Measurements from ENCODE around the gene ATOH1.

The ATOH1 gene

DNA sequence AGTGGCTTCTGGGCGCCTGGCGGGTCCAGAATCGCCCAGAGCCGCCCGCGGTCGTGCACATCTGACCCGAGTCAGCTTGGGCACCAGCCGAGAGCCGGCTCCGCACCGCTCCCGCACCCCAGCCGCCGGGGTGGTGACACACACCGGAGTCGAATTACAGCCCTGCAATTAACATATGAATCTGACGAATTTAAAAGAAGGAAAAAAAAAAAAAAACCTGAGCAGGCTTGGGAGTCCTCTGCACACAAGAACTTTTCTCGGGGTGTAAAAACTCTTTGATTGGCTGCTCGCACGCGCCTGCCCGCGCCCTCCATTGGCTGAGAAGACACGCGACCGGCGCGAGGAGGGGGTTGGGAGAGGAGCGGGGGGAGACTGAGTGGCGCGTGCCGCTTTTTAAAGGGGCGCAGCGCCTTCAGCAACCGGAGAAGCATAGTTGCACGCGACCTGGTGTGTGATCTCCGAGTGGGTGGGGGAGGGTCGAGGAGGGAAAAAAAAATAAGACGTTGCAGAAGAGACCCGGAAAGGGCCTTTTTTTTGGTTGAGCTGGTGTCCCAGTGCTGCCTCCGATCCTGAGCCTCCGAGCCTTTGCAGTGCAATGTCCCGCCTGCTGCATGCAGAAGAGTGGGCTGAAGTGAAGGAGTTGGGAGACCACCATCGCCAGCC, at the start of gene ATOH1:
Gene ATOH1, plus strand, starts transcription at position 422 of the 663 bp plus-strand sequence. Its CDS starts 174 bp downstream, at position 596.
- DNase-seq: peak; percentile 52

GRCh38 chr4:93779228-93779627, 49.3 kb upstream of the ATOH1 start:
- DNase-seq: no peak

GRCh38 chr4:93780080-93780479, 48.5 kb upstream of the ATOH1 start:
- DNase-seq: no peak

- DNase-seq: no peak
These were observed 47.4 kb upstream of the ATOH1 start for GRCh38 chr4:93781198-93781597.

DNA sequence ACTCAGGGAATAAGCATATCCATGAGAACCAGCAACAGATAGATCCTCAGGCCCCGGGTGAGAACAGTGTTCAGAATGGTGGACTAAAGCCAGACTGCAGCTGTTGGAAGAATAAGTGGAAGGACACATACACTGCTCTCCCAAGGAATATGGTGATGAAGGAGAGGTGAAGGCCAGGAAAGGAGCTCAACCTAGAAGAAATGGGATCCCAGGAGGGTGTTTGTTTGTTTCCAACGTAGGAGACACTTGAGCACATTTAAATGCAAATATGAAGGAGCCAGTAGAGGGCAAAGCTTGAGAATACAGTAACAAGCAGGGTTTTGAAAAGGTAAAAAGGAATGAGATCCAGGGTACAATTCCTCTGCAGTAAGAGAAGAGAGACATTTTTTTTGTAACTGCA, 42.4 kb upstream of the ATOH1 start:
- DNase-seq: no peak

DNA sequence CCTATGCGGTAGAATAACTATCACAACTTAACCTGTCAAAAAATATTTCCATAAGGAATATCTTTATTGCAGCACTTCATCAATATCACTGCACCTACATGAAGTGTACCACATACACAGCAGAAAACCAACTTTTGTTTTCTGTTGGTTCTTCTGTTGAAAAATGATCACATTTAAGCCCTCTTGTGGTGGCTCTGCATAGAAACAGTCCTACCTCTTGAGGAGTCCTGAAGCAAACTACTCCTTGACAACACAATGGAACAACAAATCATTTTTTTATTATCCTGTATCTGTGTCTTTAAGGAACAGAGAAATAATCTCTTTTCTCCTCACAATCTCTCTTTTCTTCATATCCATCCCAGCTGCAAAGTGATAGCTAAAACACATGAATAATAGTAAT, 39.8 kb upstream of the ATOH1 start:
- DNase-seq: peak; percentile 26

DNA sequence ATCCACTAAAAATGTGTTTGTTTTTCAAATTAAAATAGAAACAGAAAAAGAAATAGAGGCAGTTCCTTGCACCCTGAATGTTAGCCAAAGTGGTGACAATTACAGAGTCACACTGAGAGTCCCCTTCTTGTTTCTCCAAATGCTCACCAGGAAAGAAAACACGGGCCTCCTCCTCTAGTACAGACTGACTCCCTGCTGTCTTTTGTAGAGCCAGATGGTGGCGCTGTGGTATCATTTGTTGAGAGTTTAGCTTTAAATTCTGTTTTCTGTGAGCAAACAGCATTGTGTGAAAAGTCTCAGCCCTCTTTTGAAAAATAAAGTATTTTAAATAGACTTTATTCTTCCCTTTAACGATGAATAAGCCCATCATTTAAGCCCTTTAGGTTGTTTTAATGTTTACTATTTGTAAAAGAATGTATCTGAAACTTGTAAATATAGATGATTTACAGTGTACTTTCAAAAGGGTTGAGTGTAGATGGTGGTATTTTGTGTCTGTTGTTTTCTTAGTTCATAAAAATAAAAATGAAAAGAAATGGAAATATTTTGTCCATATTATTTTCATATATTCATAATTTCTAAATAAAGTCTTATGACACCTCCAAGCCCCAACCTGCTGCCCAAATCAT, 36.9 kb upstream of the ATOH1 start:
- peak; percentile 61 for DNase-seq

DNA sequence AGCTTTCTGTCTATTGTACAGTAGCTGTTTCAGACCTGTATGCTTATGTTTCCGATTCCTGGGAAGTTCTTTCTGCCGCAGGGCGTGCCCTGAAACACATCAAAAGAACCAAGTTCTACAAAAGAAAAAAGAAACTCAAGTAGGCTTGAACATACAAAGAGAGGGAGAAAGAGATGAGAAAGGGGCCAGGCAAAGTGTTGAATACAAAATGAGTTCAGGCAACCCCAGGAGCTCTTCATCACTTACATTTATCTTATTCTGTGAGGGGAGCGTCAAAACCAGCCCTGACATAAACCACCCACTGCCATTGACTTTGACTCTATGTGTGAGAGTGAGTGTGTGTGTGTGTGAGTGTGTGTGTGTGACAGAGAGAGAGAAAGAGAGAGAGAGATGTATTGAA, 26.5 kb upstream of the ATOH1 start:
- no peak for DNase-seq

DNA sequence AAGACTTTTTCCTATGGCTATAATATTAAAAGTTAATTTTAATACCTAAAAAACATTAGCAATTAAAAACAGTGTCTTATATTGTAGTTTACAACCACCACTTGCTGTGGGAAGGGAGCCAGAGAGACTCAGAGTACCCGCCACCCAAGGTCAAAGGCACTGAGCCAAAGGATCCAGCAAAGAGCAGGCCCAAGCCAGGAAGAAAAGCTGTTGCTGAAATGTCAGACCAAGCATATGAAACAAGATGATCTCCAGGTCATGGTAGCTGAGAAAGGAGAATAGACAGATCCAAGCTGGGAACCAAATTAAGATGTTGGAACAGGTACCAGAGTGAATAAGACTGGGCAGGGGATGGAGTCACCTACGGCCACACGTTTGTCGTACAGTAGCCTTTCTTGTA, 18.8 kb upstream of the ATOH1 start:
- DNase-seq: no peak

GRCh38 chr4:93810340-93810992, 18.1 kb upstream of the ATOH1 start:
- no peak for DNase-seq

DNA sequence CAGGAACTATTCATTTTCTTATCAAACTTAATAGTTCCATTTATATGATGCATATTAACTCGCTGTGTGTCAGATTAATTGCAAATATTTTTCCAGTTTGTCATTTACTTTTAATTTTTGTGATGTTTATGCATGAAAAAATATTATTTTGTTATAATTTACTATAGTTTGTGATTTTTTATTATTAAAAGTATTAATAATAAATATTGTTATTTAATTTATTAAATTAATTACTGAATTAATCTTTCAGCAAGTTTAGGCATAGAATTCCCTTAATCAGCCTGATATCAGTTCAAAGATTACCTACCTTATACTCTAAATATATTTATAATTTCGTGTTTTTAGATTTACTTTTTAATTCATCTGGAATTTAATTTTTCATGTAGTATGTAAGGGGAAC, 15.5 kb upstream of the ATOH1 start:
- no peak for DNase-seq

DNA sequence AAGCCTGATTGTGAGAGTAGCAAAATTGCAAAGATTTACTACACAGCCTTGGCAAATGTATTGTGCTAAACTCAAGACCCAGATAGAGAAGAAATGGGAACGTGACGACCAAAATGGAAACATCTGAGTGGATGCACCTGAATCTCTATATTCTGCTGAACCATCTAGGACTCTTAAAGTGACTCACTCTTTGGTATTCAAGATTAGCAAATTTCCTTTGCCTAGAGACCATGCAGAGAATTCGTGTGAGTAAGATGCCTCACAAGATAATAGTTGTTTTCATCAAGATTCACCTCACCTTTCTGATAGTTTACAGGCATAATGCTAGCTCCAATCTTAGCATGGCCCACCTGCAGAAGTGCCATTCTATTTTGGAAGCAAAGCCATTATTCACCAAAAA, 14.4 kb upstream of the ATOH1 start:
- no peak for DNase-seq

DNA sequence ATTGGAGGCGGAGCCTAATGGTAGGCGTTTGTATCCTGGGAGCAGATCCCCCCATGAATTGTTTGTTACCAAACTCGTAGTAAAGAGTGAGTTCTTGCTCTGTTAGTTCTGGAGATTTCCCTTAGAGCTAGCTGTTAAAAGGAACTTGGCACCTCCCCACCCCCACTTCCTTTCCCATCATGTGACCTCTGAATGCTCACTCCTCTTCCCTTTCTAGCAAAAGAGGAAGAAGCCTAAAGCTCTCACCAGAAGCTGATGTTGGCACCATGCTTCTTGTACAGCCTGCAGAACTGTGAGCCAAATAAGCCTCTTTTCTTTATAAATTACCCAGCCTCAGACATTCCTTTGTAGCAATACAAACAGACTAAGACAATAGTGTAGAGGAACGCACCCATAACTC, 13.8 kb upstream of the ATOH1 start:
- DNase-seq: no peak

DNA sequence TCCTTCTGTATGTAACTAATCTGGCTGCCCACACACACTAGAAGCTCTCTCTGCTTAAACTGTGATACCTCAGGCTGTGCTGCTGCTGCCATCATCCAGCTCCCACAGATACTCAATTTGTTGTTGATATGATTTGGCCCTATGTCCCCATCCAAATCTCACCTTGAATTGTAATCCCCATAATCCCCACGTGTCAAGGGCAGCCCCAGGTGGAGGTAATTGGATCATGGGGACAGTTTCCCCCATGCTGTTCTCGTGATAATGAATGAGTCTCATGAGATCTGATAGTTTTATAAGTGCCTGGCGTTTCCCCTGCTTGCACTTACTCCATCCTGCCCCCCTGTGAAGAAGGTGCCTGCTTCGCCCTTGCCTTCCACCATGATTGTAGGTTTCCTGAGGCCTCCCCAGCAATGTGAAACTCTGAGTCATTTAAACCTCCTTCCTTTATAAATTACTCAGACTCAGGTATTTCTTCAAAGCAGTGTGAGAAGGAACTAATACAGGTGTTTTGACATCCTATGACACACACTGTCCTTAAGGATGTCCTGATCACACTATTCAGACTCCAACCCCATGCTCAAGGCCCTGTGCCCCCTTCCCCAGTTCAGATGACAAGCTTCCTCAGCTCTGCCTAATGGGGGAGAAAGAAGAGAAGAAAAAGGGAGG, 2.9 kb upstream of the ATOH1 start:
- no peak for DNase-seq

- DNase-seq: peak; percentile 30
These were observed 1.1 kb upstream of the ATOH1 start for GRCh38 chr4:93827272-93827947.

DNA sequence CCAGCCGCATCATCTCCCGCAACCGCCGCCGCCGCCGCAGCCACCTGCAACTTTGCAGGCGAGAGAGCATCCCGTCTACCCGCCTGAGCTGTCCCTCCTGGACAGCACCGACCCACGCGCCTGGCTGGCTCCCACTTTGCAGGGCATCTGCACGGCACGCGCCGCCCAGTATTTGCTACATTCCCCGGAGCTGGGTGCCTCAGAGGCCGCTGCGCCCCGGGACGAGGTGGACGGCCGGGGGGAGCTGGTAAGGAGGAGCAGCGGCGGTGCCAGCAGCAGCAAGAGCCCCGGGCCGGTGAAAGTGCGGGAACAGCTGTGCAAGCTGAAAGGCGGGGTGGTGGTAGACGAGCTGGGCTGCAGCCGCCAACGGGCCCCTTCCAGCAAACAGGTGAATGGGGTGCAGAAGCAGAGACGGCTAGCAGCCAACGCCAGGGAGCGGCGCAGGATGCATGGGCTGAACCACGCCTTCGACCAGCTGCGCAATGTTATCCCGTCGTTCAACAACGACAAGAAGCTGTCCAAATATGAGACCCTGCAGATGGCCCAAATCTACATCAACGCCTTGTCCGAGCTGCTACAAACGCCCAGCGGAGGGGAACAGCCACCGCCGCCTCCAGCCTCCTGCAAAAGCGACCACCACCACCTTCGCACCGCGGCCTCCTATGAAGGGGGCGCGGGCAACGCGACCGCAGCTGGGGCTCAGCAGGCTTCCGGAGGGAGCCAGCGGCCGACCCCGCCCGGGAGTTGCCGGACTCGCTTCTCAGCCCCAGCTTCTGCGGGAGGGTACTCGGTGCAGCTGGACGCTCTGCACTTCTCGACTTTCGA, 654 bp downstream of the ATOH1 start:
- DNase-seq: peak; percentile 14

- DNase-seq: no peak
These were observed 1.5 kb downstream of the ATOH1 start for GRCh38 chr4:93829820-93830687.

DNA sequence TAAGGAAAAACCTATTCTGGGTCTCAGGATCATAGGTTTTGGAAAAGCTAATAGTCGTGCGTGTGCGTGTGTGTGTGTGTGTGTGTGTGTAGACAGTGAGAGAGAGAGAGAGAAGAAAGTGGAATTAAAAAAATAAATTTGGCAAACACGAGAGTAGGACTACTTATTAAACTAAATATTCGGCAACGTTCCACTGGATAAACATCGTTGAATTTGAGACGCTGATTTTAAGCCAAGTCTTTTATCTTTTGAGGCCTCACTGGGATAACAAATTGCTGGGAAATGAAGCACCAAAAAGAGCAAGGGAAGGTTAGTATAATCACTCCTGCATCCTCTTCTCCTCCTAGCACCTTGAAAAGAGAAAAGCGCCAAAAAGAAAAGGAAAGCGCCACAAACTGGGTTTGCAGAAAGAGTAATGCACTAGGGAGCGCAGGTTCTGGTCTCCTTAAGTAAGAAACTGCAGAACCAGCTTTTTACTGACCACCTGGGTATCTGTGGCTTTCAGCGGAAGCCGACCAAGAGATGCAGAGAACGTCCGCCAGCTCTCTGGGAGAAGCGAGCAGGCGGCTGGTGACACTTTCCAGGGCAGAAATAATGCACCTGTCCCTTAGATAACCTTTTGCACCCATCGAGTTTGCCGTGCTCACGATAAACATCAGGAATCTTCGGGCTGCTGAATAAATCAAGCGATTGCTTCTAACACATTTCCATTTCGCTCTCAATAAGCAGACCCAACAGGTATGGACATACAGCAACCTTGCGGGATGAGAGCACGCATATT, 3.4 kb downstream of the ATOH1 start:
- DNase-seq: no peak

DNA sequence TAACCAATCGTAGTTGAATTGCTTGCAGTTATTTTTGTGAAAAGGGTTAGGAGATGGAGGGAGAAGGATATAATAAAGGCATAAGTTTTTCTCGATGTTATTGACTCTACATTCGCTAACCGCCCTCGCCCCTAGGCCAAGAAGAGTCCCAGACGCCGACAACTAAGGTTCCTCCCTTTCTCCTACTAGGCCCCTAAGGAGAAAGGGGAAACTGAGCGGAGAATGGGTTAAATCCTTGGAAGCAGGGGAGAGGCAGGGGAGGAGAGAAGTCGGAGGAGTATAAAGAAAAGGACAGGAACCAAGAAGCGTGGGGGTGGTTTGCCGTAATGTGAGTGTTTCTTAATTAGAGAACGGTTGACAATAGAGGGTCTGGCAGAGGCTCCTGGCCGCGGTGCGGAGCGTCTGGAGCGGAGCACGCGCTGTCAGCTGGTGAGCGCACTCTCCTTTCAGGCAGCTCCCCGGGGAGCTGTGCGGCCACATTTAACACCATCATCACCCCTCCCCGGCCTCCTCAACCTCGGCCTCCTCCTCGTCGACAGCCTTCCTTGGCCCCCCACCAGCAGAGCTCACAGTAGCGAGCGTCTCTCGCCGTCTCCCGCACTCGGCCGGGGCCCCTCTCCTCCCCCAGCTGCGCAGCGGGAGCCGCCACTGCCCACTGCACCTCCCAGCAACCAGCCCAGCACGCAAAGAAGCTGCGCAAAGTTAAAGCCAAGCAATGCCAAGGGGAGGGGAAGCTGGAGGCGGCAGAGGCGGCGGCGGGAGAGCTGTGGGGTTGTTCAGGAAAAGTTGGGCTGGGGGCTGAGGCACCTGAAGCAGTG, 5.9 kb downstream of the ATOH1 start:
- DNase-seq: no peak

DNA sequence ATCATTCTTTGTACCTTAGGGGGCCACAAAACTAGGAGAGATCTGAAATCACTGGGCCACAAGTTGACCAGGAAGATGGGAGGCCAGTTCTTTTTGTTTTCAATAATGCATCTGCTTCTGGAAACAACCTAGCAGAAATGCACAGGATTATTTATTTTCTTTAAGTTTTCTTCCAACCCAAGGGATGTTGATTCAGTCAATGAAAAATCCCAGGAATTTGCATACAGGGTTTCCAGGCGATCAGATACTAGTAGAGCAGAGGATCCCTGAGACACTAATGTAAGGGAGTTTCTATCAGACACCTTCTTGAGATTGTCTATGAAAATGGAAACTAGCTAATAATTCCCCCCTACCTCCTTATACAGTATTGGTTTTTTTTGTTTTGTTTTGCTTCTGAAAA, 7.4 kb downstream of the ATOH1 start:
- DNase-seq: no peak
